Osteoblast (primary cell): Measurements from ENCODE around the gene TMEM151B. TPM values are rescaled to one million over a fixed set of nuclear protein-coding genes. Genes with fewer than 3 reads are reported as not detected.

Source experiments
- DNase-seq: peaks from one replicate; pipeline ENCODE4 v3.0.0; 2011; ENCODE audit warnings: low spot score, mixed read lengths; ENCODE audit not compliant: insufficient read length; ENCODE audit errors: missing footprints
- H2AFZ ChIP-seq: 2 replicates; pipeline ENCODE4 v1.6.0; 2011; ENCODE audit warnings: mild to moderate bottlenecking, low read length
- H3K27ac ChIP-seq: 2 replicates; pipeline ENCODE4 v1.5.1; 2011; ENCODE audit warnings: mild to moderate bottlenecking, low read depth, low read length, moderate library complexity
- H3K27me3 ChIP-seq: 2 replicates; pipeline ENCODE4 v1.6.0; 2012; ENCODE audit warnings: mild to moderate bottlenecking, control low read depth, inconsistent platforms, low read length, moderate library complexity; ENCODE audit not compliant: insufficient read depth
- H3K36me3 ChIP-seq: 2 replicates; pipeline ENCODE4 v1.5.1; 2011; ENCODE audit warnings: mild to moderate bottlenecking, low read length, control low read depth, moderate library complexity; ENCODE audit not compliant: insufficient read depth
- H3K4me1 ChIP-seq: 2 replicates; pipeline ENCODE4 v1.5.1; 2011; ENCODE audit warnings: mild to moderate bottlenecking, low read length, control low read depth, moderate library complexity; ENCODE audit not compliant: insufficient read depth
- H3K4me2 ChIP-seq: 2 replicates; pipeline ENCODE4 v1.6.0; 2011; ENCODE audit warnings: mild to moderate bottlenecking, low read length; ENCODE audit not compliant: insufficient read depth
- H3K4me3 ChIP-seq: fragments of 200-600 bp; sonication (generic); 3 replicates; pipeline ENCODE4 v1.5.1; 2012; ENCODE audit warnings: mild to moderate bottlenecking, low read length, inconsistent platforms; ENCODE audit not compliant: insufficient read depth
- H3K79me2 ChIP-seq: 2 replicates; pipeline ENCODE4 v1.6.0; 2012; ENCODE audit warnings: mild to moderate bottlenecking, low read length, control low read depth, inconsistent platforms; ENCODE audit not compliant: insufficient read depth
- H3K9me3 ChIP-seq: 2 replicates; pipeline ENCODE4 v1.5.1; 2011; ENCODE audit warnings: low read depth, low read length, control low read depth
- H4K20me1 ChIP-seq: 2 replicates; pipeline ENCODE4 v1.6.0; 2012; ENCODE audit warnings: mild to moderate bottlenecking, low read length, control low read depth; ENCODE audit not compliant: insufficient read depth
- total RNA-seq: library from RNA; depleted of rRNA; stranded (reverse); fragments of >200 nt; gene quantifications from 2 replicates; pipeline ENCODE4 v1.2.3, GENCODE V29; 2012
- TF ChIP-seq, protein P1 (sequence below): IDR thresholded peaks from 2 replicates; pipeline ENCODE4 v1.5.1; 2011; ENCODE audit warnings: mild to moderate bottlenecking, low read depth, low read length, moderate library complexity; ENCODE audit errors: extremely low read depth

TMEM151B gene
- total RNA-seq, 1 donor, result not detected

DNA sequence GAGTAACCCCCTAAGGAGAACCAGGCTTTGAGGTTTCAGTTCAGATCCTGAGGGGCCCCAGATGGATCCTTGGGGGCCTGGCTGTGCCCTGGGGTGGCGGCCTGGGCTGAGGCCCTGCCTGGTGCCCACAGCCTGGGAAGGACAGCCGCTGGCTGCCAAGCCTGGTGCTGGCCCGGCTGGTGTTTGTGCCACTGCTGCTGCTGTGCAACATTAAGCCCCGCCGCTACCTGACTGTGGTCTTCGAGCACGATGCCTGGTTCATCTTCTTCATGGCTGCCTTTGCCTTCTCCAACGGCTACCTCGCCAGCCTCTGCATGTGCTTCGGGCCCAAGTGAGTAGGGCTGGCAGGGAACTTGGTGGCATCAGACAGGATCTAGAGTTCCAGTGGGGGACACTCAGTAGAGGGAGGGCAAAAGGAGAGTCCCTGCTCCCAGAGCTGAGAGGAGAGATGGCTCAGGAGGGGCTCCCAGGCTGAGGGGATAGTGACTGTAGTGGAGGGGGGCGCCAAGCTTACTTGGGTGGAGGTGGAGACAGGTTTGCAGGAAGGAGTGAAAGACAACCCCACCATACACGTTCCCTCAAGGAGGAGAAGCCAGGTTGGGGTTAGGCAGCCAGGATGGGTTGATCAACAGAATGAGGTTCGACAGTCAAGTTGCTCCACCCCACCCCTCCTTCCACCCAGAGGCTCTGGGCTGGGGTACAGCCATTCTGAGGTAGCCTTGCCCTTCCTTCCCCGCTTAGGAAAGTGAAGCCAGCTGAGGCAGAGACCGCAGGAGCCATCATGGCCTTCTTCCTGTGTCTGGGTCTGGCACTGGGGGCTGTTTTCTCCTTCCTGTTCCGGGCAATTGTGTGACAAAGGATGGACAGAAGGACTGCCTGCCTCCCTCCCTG is 37.3 kb upstream of the TMEM151B start:
- Histone ChIP-seq H3K36me3 (peaks cover 8% of the 10 kb centered on the region), H3K4me3 (no peak overlapping the region), H3K79me2 (no peaks in the 10 kb centered on the region), H3K9me3 (no peaks in the 10 kb centered on the region), H3K27ac (peak overlapping the region; percentile 50), H3K27me3 (no peaks in the 10 kb centered on the region), H3K4me2 (no peak overlapping the region), H2AFZ (peak overlapping the region; percentile 60), H4K20me1 (no peaks in the 10 kb centered on the region), H3K4me1 (peaks cover 37% of the 10 kb centered on the region)
- DNase-seq, result peak; percentile 44
- TF ChIP-seq, protein P1, sequence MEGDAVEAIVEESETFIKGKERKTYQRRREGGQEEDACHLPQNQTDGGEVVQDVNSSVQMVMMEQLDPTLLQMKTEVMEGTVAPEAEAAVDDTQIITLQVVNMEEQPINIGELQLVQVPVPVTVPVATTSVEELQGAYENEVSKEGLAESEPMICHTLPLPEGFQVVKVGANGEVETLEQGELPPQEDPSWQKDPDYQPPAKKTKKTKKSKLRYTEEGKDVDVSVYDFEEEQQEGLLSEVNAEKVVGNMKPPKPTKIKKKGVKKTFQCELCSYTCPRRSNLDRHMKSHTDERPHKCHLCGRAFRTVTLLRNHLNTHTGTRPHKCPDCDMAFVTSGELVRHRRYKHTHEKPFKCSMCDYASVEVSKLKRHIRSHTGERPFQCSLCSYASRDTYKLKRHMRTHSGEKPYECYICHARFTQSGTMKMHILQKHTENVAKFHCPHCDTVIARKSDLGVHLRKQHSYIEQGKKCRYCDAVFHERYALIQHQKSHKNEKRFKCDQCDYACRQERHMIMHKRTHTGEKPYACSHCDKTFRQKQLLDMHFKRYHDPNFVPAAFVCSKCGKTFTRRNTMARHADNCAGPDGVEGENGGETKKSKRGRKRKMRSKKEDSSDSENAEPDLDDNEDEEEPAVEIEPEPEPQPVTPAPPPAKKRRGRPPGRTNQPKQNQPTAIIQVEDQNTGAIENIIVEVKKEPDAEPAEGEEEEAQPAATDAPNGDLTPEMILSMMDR, result no peak

DNA sequence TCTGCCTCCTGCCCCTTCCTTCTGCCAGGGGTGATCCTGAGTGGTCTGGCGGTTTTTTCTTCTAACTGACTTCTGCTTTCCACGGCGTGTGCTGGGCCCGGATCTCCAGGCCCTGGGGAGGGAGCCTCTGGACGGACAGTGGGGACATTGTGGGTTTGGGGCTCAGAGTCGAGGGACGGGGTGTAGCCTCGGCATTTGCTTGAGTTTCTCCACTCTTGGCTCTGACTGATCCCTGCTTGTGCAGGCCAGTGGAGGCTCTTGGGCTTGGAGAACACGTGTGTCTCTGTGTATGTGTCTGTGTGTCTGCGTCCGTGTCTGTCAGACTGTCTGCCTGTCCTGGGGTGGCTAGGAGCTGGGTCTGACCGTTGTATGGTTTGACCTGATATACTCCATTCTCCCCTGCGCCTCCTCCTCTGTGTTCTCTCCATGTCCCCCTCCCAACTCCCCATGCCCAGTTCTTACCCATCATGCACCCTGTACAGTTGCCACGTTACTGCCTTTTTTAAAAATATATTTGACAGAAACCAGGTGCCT is 36.6 kb upstream of the TMEM151B start:
- Histone ChIP-seq H4K20me1 (no peaks in the 10 kb centered on the region), H2AFZ (peak overlapping the region; percentile 60), H3K27me3 (no peaks in the 10 kb centered on the region), H3K9me3 (no peaks in the 10 kb centered on the region), H3K27ac (peak overlapping the region; percentile 50), H3K79me2 (no peaks in the 10 kb centered on the region), H3K4me3 (no peak overlapping the region), H3K4me2 (peak overlapping the region; percentile 27), H3K4me1 (peaks cover 41% of the 10 kb centered on the region), H3K36me3 (peaks cover 8% of the 10 kb centered on the region)
- DNase-seq, result no peak
- TF ChIP-seq, protein P1, result no peak

DNA sequence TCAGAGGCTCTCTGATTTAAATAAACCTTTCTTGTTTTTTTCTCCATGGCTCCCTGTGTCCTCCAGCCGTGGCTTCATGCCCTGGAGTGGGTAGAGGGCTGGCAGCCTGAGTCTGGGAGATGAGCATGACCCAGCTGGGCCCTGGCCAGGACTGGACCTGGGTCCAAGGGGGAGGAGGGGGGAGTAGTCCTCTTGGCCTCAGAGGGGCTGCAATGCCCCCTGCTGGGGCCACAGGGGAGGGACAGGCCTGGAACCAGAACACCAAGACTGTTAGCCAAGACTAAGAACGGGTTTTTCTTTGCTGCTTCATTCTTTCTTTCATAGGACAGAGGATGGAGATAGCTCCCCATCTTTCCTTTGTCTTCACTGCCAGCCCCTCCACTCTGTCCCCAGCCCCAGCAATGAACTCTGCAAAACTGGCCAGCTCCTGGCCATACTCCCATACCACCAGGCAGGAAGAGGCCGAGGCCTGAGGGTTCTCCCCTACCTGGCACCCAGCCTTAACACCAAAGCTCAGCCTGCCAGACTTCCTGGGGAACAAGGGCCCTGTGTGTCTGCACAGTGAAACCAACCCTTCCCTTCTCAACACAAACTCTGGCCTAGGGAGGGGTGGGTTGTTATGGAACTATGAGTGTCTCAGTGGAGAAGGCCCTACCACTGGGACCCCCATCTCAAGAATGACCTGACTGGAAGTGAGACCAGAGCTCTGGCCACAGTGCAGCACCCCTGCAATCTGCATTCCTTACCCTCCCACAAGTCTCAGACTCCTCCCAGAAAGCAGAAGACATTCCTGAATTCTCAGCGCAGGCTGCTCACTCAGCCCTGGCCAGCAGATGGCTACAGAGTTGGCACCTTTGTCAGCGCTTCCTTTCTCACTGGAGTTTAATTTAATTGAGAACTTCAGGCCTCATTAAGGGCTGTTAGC is 35.9 kb upstream of the TMEM151B start:
- Histone ChIP-seq H3K27me3 (no peaks in the 10 kb centered on the region), H2AFZ (peak overlapping the region; percentile 60), H3K9me3 (no peaks in the 10 kb centered on the region), H3K4me1 (peaks cover 39% of the 10 kb centered on the region), H4K20me1 (no peaks in the 10 kb centered on the region), H3K27ac (peak overlapping the region; percentile 50), H3K79me2 (no peaks in the 10 kb centered on the region), H3K4me2 (peak overlapping the region; percentile 42), H3K36me3 (peaks cover 8% of the 10 kb centered on the region), H3K4me3 (no peak overlapping the region)
- peak; percentile 93 for DNase-seq
- TF ChIP-seq, protein P1, result peak; percentile 78
